Neural progenitor cell (in vitro differentiated cells): Measurements from ENCODE around the gene YPEL2. TPM values are rescaled to one million over a fixed set of nuclear protein-coding genes. Genes with fewer than 3 reads are reported as not detected.

Experiments
- DNase-seq: peaks from one replicate; pipeline ENCODE4 v3.0.0-alpha.2; 2016; ENCODE audit warnings: low spot score
- H2AFZ ChIP-seq: fragments of 200-600 bp; sonication (generic); replicated peaks from 2 replicates; pipeline ENCODE4 v1.6.1; 2016; ENCODE audit warnings: antibody characterized with exemption
- H3F3A ChIP-seq: fragments of 200-600 bp; sonication (generic); 2 replicates; pipeline ENCODE4 v1.6.1; 2016; ENCODE audit warnings: antibody characterized with exemption, low read depth
- H3K27ac ChIP-seq: fragments of 200-600 bp; sonication (generic); 2 replicates; pipeline ENCODE4 v1.5.1; 2016; ENCODE audit warnings: mild to moderate bottlenecking
- H3K27me3 ChIP-seq: fragments of 200-600 bp; sonication (generic); 2 replicates; pipeline ENCODE4 v1.6.1; 2016; ENCODE audit warnings: mild to moderate bottlenecking, moderate library complexity
- H3K36me3 ChIP-seq: fragments of 200-600 bp; sonication (generic); 2 replicates; pipeline ENCODE4 v1.5.1; 2016
- H3K4me1 ChIP-seq: fragments of 200-600 bp; sonication (generic); 2 replicates; pipeline ENCODE4 v1.6.1; 2016; ENCODE audit warnings: mixed run types
- H3K4me2 ChIP-seq: fragments of 200-600 bp; sonication (generic); 2 replicates; pipeline ENCODE4 v1.6.1; 2016
- H3K4me3 ChIP-seq: fragments of 200-600 bp; sonication (generic); 2 replicates; pipeline ENCODE4 v1.5.1; 2016
- H3K79me2 ChIP-seq: fragments of 200-600 bp; sonication (generic); 2 replicates; pipeline ENCODE4 v1.6.1; 2016; ENCODE audit warnings: low read depth
- H3K9ac ChIP-seq: fragments of 200-600 bp; sonication (generic); 2 replicates; pipeline ENCODE4 v1.6.1; 2016
- H3K9me3 ChIP-seq: fragments of 200-600 bp; sonication (generic); 2 replicates; pipeline ENCODE4 v1.5.1; 2016; ENCODE audit warnings: low read depth
- H4K20me1 ChIP-seq: fragments of 200-600 bp; sonication (generic); 2 replicates; pipeline ENCODE4 v1.6.1; 2016; ENCODE audit warnings: low read depth
- H3K27ac Mint-ChIP-seq: 3 replicates; pipeline ENCODE4 v1.8.0; 2021; ENCODE audit warnings: mixed read lengths
- H3K27me3 Mint-ChIP-seq: 2 replicates; pipeline ENCODE4 v1.8.0; 2022; ENCODE audit warnings: low read depth, mild to moderate bottlenecking, inconsistent platforms, moderate library complexity, mixed read lengths; ENCODE audit not compliant: insufficient read depth
- H3K36me3 Mint-ChIP-seq: 3 replicates; pipeline ENCODE4 v1.8.0; 2021; ENCODE audit warnings: mixed read lengths
- H3K4me1 Mint-ChIP-seq: 3 replicates; pipeline ENCODE4 v1.8.0; 2021; ENCODE audit warnings: mixed read lengths
- H3K4me3 Mint-ChIP-seq: 3 replicates; pipeline ENCODE4 v1.8.0; 2021; ENCODE audit warnings: mild to moderate bottlenecking, moderate library complexity, mixed read lengths
- H3K9me3 Mint-ChIP-seq: 3 replicates; pipeline ENCODE4 v1.8.0; 2020; ENCODE audit warnings: mixed read lengths
- EZH2 ChIP-seq: fragments of 200-600 bp; sonication (generic); IDR thresholded peaks from 2 replicates; pipeline ENCODE4 v1.6.1; 2017; ENCODE audit warnings: antibody characterized with exemption, mild to moderate bottlenecking, moderate library complexity
- EZH2phosphoT487 ChIP-seq: fragments of 200-600 bp; sonication (generic); IDR thresholded peaks from 2 replicates; pipeline ENCODE4 v1.6.1; 2017; ENCODE audit warnings: antibody characterized with exemption
- total RNA-seq: library from RNA; depleted of rRNA; stranded (reverse); fragments of >200 nt; gene quantifications from 2 replicates; pipeline ENCODE4 v1.2.3, GENCODE V29; 2015; ENCODE audit warnings: low replicate concordance
- TF ChIP-seq, protein P1 (sequence below): fragments of 200-600 bp; sonication (generic); IDR thresholded peaks from 2 replicates; pipeline ENCODE4 v1.5.1; 2017; ENCODE audit warnings: antibody characterized with exemption, mild to moderate bottlenecking

YPEL2 gene
- total RNA-seq, 1 donor from 2014 or later, result 38.0 TPM

DNA sequence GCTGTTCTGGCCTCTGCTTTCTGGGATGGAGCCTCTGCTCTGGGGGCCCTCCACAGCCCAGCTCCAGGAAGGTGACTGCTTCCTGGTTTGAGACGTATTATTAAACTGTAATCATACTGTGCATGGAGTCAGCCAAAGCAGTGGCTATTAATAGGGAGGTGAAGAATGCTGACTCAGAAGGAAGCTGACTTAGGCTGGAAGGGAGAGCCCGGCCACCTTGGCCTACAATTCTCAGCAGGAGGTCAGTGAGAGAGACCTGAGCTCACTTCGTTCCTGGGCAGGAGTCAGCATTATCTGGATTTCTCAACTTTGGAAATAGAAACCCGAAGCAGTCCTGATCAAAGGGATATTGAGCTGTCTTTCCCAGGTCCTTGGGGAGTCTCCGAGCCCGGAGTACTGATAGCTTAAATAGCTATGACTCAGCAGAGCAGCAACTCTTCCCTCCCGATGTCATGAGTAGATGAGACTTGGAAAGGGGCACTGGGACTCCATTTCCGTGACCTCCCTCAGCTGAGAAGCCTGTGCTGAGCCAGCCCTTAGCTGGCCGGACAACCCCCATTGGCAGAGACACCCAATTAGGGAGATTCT is 91.8 kb downstream of the YPEL2 start:
- Histone ChIP-seq H2AFZ (no peak overlapping the region), H3K27ac (no peak overlapping the region), H3F3A (no peaks in the 10 kb centered on the region), H4K20me1 (no peaks in the 10 kb centered on the region), H3K4me3 (no peak overlapping the region), H3K9me3 (no peaks in the 10 kb centered on the region), H3K9ac (no peak overlapping the region), H3K36me3 (no peaks in the 10 kb centered on the region), H3K79me2 (no peaks in the 10 kb centered on the region), H3K4me1 (peaks cover 5% of the 10 kb centered on the region), H3K27me3 (no peaks in the 10 kb centered on the region), H3K4me2 (no peak overlapping the region)
- Mint-ChIP-seq H3K27me3 (peaks cover 7% of the 10 kb centered on the region), H3K9me3 (no peaks in the 10 kb centered on the region), H3K4me3 (no peak overlapping the region), H3K4me1 (peaks cover 31% of the 10 kb centered on the region), H3K36me3 (no peaks in the 10 kb centered on the region), H3K27ac (no peak overlapping the region)
- no peak for DNase-seq
- no peak for TF ChIP-seq EZH2
- TF ChIP-seq EZH2phosphoT487, result no peak
- TF ChIP-seq, protein P1, sequence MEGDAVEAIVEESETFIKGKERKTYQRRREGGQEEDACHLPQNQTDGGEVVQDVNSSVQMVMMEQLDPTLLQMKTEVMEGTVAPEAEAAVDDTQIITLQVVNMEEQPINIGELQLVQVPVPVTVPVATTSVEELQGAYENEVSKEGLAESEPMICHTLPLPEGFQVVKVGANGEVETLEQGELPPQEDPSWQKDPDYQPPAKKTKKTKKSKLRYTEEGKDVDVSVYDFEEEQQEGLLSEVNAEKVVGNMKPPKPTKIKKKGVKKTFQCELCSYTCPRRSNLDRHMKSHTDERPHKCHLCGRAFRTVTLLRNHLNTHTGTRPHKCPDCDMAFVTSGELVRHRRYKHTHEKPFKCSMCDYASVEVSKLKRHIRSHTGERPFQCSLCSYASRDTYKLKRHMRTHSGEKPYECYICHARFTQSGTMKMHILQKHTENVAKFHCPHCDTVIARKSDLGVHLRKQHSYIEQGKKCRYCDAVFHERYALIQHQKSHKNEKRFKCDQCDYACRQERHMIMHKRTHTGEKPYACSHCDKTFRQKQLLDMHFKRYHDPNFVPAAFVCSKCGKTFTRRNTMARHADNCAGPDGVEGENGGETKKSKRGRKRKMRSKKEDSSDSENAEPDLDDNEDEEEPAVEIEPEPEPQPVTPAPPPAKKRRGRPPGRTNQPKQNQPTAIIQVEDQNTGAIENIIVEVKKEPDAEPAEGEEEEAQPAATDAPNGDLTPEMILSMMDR, result no peak

DNA sequence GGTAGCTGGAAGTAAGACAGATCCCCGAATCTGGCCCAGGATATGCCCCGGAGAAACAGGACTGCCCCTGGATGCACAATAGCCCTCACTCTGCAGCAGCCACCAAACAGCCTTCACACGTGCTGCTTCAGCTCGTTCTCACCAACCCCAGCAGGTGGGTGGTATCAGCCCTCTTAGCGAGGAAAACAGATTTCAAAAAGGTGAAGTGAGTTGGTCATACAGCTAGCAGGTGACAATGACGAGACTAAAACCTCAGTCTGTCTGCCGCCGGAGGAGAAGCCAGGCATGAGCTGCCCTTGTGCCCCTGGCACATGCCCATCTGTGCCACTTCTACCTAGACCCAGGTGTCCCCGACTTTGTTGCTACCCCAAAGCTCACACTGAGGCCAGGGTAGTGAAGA is 92.4 kb downstream of the YPEL2 start:
- Histone ChIP-seq H3K9me3 (no peaks in the 10 kb centered on the region), H3K27ac (no peak overlapping the region), H3K4me2 (no peak overlapping the region), H4K20me1 (no peaks in the 10 kb centered on the region), H3K27me3 (no peaks in the 10 kb centered on the region), H3K4me3 (no peak overlapping the region), H3K9ac (no peak overlapping the region), H3K36me3 (no peaks in the 10 kb centered on the region), H2AFZ (no peak overlapping the region), H3K79me2 (no peaks in the 10 kb centered on the region), H3K4me1 (peaks cover 5% of the 10 kb centered on the region), H3F3A (no peaks in the 10 kb centered on the region)
- Mint-ChIP-seq H3K4me3 (no peak overlapping the region), H3K27me3 (peaks cover 7% of the 10 kb centered on the region), H3K27ac (no peak overlapping the region), H3K4me1 (peaks cover 31% of the 10 kb centered on the region), H3K9me3 (no peaks in the 10 kb centered on the region), H3K36me3 (no peaks in the 10 kb centered on the region)
- no peak for DNase-seq
- TF ChIP-seq EZH2phosphoT487 (no peak), EZH2 (no peak)
- TF ChIP-seq, protein P1, result no peak

DNA sequence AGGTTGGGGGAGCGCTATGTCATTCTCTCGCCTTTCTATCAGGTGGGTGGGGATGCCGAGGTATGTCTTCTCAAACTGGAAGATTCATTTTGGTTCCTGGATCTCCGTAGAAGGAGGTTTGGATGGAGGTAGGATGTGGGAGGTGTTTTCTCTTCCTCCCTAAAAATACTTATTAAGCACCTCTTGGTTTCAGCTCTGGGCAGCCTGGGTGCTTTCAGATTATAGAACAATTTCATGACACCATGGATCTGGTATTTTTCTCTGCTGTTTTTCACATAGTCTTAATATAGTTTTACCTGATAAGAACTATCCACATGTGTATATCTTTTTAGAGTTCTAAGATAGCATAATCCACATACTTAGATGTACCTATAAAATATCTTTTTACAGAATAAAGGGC is 92.9 kb downstream of the YPEL2 start:
- no peak for TF ChIP-seq EZH2
- TF ChIP-seq EZH2phosphoT487, result no peak
- TF ChIP-seq, protein P1, result no peak
- Mint-ChIP-seq H3K4me3 (no peak overlapping the region), H3K36me3 (no peaks in the 10 kb centered on the region), H3K9me3 (no peaks in the 10 kb centered on the region), H3K27me3 (peaks cover 7% of the 10 kb centered on the region), H3K4me1 (peaks cover 31% of the 10 kb centered on the region), H3K27ac (no peak overlapping the region)
- Histone ChIP-seq H3K79me2 (no peaks in the 10 kb centered on the region), H3F3A (no peaks in the 10 kb centered on the region), H3K4me1 (peaks cover 5% of the 10 kb centered on the region), H2AFZ (no peak overlapping the region), H3K27me3 (no peaks in the 10 kb centered on the region), H3K9me3 (no peaks in the 10 kb centered on the region), H3K4me2 (no peak overlapping the region), H4K20me1 (no peaks in the 10 kb centered on the region), H3K27ac (no peak overlapping the region), H3K36me3 (no peaks in the 10 kb centered on the region), H3K9ac (no peak overlapping the region), H3K4me3 (no peak overlapping the region)
- no peak for DNase-seq
